Osteocyte (in vitro differentiated cells): ENCODE results near the gene SEC23B. TPM values are rescaled to one million over a fixed set of nuclear protein-coding genes. Genes with fewer than 3 reads are reported as not detected.

Experiments
- DNase-seq: peaks from one replicate; pipeline ENCODE4 v3.0.0; 2021; ENCODE audit warnings: mixed read lengths; ENCODE audit not compliant: unreplicated experiment; ENCODE audit errors: extremely low spot score
- H3K27ac Mint-ChIP-seq: one replicate; pipeline ENCODE4 v1.8.0; 2021; ENCODE audit warnings: mild to moderate bottlenecking, mixed read lengths; ENCODE audit not compliant: unreplicated experiment
- H3K27me3 Mint-ChIP-seq: one replicate; pipeline ENCODE4 v1.8.0; 2021; ENCODE audit warnings: mixed read lengths; ENCODE audit not compliant: unreplicated experiment
- H3K36me3 Mint-ChIP-seq: one replicate; pipeline ENCODE4 v1.8.0; 2021; ENCODE audit warnings: mixed read lengths; ENCODE audit not compliant: unreplicated experiment
- H3K4me1 Mint-ChIP-seq: one replicate; pipeline ENCODE4 v1.8.0; 2021; ENCODE audit warnings: mixed read lengths; ENCODE audit not compliant: unreplicated experiment
- H3K4me3 Mint-ChIP-seq: one replicate; pipeline ENCODE4 v1.8.0; 2021; ENCODE audit warnings: mild to moderate bottlenecking, moderate library complexity, mixed read lengths; ENCODE audit not compliant: unreplicated experiment
- H3K9me3 Mint-ChIP-seq: one replicate; pipeline ENCODE4 v1.8.0; 2021; ENCODE audit warnings: mixed read lengths; ENCODE audit not compliant: unreplicated experiment
- CTCF ChIP-seq: fragments of 200-600 bp; sonication (generic); IDR thresholded peaks from 2 replicates; pipeline ENCODE4 v1.5.0; 2021; ENCODE audit warnings: antibody characterized with exemption, mild to moderate bottlenecking, moderate library complexity
- total RNA-seq: library from RNA; stranded (reverse); gene quantifications from 2 replicates; pipeline ENCODE4 v1.2.1, GENCODE V29; 2021

The SEC23B gene
- total RNA-seq, 1 donor from 2014 or later: 36.8 TPM

GRCh38 chr20:18477218-18477617 lies 30.5 kb upstream of the SEC23B start:
- Mint-ChIP-seq H3K27me3 (no peaks in the 10 kb centered on the region), H3K4me1 (no peaks in the 10 kb centered on the region), H3K9me3 (no peaks in the 10 kb centered on the region), H3K4me3 (no peak overlapping the region), H3K27ac (no peak overlapping the region), H3K36me3 (peaks cover 28% of the 10 kb centered on the region)
- no peak for TF ChIP-seq CTCF
- no peak for DNase-seq

- Mint-ChIP-seq H3K36me3 (peaks cover 28% of the 10 kb centered on the region), H3K4me1 (no peaks in the 10 kb centered on the region), H3K27ac (no peak overlapping the region), H3K27me3 (no peaks in the 10 kb centered on the region), H3K9me3 (no peaks in the 10 kb centered on the region), H3K4me3 (no peak overlapping the region)
- DNase-seq: no peak
- no peak for TF ChIP-seq CTCF
These were observed 29.9 kb upstream of the SEC23B start for GRCh38 chr20:18477821-18478220.

- Mint-ChIP-seq H3K9me3 (no peaks in the 10 kb centered on the region), H3K4me1 (no peaks in the 10 kb centered on the region), H3K27me3 (no peaks in the 10 kb centered on the region), H3K27ac (no peak overlapping the region), H3K36me3 (peaks cover 24% of the 10 kb centered on the region), H3K4me3 (no peak overlapping the region)
- TF ChIP-seq CTCF: no peak
- no peak for DNase-seq
These were observed 26.1 kb upstream of the SEC23B start for GRCh38 chr20:18481596-18481995.

- Mint-ChIP-seq H3K4me1 (no peaks in the 10 kb centered on the region), H3K27ac (no peak overlapping the region), H3K9me3 (no peaks in the 10 kb centered on the region), H3K4me3 (no peak overlapping the region), H3K36me3 (peaks cover 25% of the 10 kb centered on the region), H3K27me3 (no peaks in the 10 kb centered on the region)
- TF ChIP-seq CTCF: no peak
- no peak for DNase-seq
These were observed 19.4 kb upstream of the SEC23B start for GRCh38 chr20:18488301-18488700.

- H3K4me3 Mint-ChIP-seq: peak overlapping the region; percentile 94
These were observed 11.7 kb upstream of the SEC23B start for GRCh38 chr20:18496042-18496441.

More at GRCh38 chr20:18496042-18496441, 11.7 kb upstream of the SEC23B start:
- no peak for TF ChIP-seq CTCF
- Mint-ChIP-seq H3K9me3 (no peaks in the 10 kb centered on the region), H3K4me1 (peaks cover 12% of the 10 kb centered on the region), H3K36me3 (peaks cover 2% of the 10 kb centered on the region), H3K27ac (no peak overlapping the region), H3K27me3 (no peaks in the 10 kb centered on the region)
- no peak for DNase-seq
